ENCODE results near the gene IL1RAPL1. TPM values are rescaled to one million over a fixed set of nuclear protein-coding genes. Genes with fewer than 3 reads are reported as not detected.

Gene IL1RAPL1
- total RNA-seq, 5 donors from 2014 or later (not counting 1 experiment from before 2014, with no cell fraction given), result not detected

DNA sequence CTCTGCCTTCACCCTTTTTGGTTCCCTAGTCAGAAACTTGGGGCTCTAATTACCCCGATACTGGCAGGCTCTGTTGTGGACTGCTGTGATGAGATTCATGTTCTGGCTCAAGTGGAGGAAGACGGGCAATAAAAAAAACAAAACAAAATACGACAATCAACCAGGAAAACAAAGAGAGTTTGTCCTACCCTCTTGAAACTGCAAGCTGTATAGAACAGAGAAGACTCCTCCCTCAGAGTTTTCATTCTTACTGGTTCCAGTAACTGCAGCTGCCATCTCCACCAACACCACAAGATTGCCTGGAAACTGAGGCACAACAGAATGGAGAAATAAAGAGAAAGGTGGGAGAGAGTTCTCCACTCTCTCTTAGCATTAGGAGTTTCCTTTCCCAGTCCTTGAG, 11.1 kb upstream of the IL1RAPL1 start:
- ATAC-seq (replicated peaks in 1 of 4), result no peak
- Histone ChIP-seq H3K27me3 (replicated peaks in 1 of 2; ENCODE audit: control insufficient read depth in 2 of 2, extremely low read depth in 1 of 2, insufficient read depth in 2 of 2, low read length in 1 of 2) (no peaks in the 10 kb centered on the region), H3K9me3 (no peaks in the 10 kb centered on the region), H3K4me3 (ENCODE audit: control insufficient read depth in 1 of 2, extremely low read depth in 1 of 2, low read length in 1 of 2) (no peak overlapping the region), H3K36me3 (ENCODE audit: control insufficient read depth in 2 of 2, extremely low read depth in 1 of 2, insufficient read depth in 1 of 2, low read length in 1 of 2) (no peaks in the 10 kb centered on the region), H3K4me1 (ENCODE audit: control insufficient read depth in 1 of 2, extremely low read depth in 1 of 2, insufficient read depth in 2 of 2, low read length in 2 of 2) (no peaks in the 10 kb centered on the region), H3K27ac (ENCODE audit: low read length) (no peak overlapping the region)
- Mint-ChIP-seq H3K27ac (no peak overlapping the region), H3K4me3 (no peak overlapping the region), H3K36me3 (no peaks in the 10 kb centered on the region), H3K27me3 (peaks cover 0 to 3% of the 10 kb centered on the region in 2 donors), H3K9me3 (peaks cover 0 to 6% (median 0%) of the 10 kb centered on the region in 3 donors), H3K4me1 (no peaks in the 10 kb centered on the region)
- WGBS (ENCODE audit: insufficient coverage), result no CpG with 5 or more reads among the region's 3 CpGs
- DNase-seq, result no peak
- ChIA-PET POLR2A (no interaction called here), CTCF (no interaction called here)

DNA sequence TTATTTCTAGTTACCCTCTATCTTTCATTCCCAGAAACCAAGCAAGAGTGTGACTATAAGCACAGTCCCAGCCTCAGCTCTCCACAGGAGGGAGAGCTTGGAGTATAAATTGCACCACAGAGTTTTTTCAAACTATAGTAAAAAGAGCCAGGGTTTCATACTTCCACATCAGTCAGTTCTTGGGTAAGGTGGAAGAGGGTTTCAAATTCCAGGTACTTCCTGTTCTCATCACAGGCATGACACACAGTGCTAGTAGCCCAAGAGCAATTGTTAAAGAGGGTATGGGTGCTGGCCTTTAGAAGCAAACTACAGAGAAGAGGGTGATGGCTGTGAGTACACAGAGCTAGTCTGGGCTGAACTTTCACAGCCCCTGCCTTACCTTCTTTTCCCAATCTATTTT, 5.7 kb upstream of the IL1RAPL1 start:
- H3K4me1 Mint-ChIP-seq, result no peaks in the 10 kb centered on the region
- POLR2A ChIA-PET, result no interaction called here
- no peak overlapping the region for H3K4me3 Mint-ChIP-seq
- Histone ChIP-seq H3K27me3 (replicated peaks in 1 of 2; ENCODE audit: control insufficient read depth in 2 of 2, extremely low read depth in 1 of 2, insufficient read depth in 2 of 2, low read length in 1 of 2) (no peaks in the 10 kb centered on the region), H3K4me3 (ENCODE audit: control insufficient read depth in 1 of 2, extremely low read depth in 1 of 2, low read length in 1 of 2) (no peak overlapping the region), H3K9me3 (no peaks in the 10 kb centered on the region), H3K27ac (ENCODE audit: low read length) (no peak overlapping the region), H3K4me1 (ENCODE audit: control insufficient read depth in 1 of 2, extremely low read depth in 1 of 2, insufficient read depth in 2 of 2, low read length in 2 of 2) (no peaks in the 10 kb centered on the region), H3K36me3 (ENCODE audit: control insufficient read depth in 2 of 2, extremely low read depth in 1 of 2, insufficient read depth in 1 of 2, low read length in 1 of 2) (no peaks in the 10 kb centered on the region)
- peaks cover 0 to 7% of the 10 kb centered on the region in 2 donors for H3K27me3 Mint-ChIP-seq
- no peaks in the 10 kb centered on the region for H3K36me3 Mint-ChIP-seq
- DNase-seq (no peak), ATAC-seq (replicated peaks in 1 of 4) (no peak)
- H3K27ac Mint-ChIP-seq, result no peak overlapping the region
- H3K9me3 Mint-ChIP-seq, result peaks cover 0 to 4% (median 0%) of the 10 kb centered on the region in 3 donors
- CTCF ChIA-PET, result no interaction called here

DNA sequence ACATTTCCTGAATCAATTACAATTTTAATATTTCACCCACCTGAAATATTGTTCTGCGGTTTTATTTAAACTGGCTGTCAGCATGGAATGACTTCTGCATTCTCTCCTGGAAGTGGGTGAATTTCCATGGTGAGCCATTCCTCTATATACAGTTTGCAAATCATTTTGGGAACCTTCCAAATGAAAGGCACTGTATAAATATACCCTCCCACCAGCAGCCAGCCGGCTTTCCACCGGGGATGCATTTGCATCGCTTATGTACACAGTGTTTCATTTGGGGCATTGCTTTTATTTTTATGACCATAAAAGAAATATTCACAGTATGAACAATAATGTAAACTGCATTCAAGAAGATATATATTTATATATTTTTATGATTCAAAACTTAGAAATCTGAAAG, 4.7 kb upstream of the IL1RAPL1 start:
- Histone ChIP-seq H3K36me3 (ENCODE audit: control insufficient read depth in 2 of 2, extremely low read depth in 1 of 2, insufficient read depth in 1 of 2, low read length in 1 of 2) (no peaks in the 10 kb centered on the region), H3K4me1 (ENCODE audit: control insufficient read depth in 1 of 2, extremely low read depth in 1 of 2, insufficient read depth in 2 of 2, low read length in 2 of 2) (no peaks in the 10 kb centered on the region), H3K27ac (ENCODE audit: low read length) (no peak overlapping the region), H3K4me3 (ENCODE audit: control insufficient read depth in 1 of 2, extremely low read depth in 1 of 2, low read length in 1 of 2) (no peak overlapping the region), H3K9me3 (no peaks in the 10 kb centered on the region), H3K27me3 (replicated peaks in 1 of 2; ENCODE audit: control insufficient read depth in 2 of 2, extremely low read depth in 1 of 2, insufficient read depth in 2 of 2, low read length in 1 of 2) (peaks cover 0 to 5% of the 10 kb centered on the region in 2 experiments)
- Mint-ChIP-seq H3K27me3 (peaks cover 0 to 7% of the 10 kb centered on the region in 2 donors), H3K4me1 (no peaks in the 10 kb centered on the region), H3K36me3 (no peaks in the 10 kb centered on the region), H3K9me3 (peaks cover 0 to 4% (median 0%) of the 10 kb centered on the region in 3 donors), H3K27ac (no peak overlapping the region), H3K4me3 (no peak overlapping the region)
- no CpG with 5 or more reads among the region's 4 CpGs for WGBS (ENCODE audit: insufficient coverage)
- ATAC-seq (replicated peaks in 1 of 4) (no peak), DNase-seq (no peak)
- ChIA-PET CTCF (no interaction called here), POLR2A (interaction anchor here in 1 of 2 donors (0.6 kb wide), 1 partner anchor 31 kb away, joined by 3 read pairs; no protein-coding TSS in a partner anchor)

DNA sequence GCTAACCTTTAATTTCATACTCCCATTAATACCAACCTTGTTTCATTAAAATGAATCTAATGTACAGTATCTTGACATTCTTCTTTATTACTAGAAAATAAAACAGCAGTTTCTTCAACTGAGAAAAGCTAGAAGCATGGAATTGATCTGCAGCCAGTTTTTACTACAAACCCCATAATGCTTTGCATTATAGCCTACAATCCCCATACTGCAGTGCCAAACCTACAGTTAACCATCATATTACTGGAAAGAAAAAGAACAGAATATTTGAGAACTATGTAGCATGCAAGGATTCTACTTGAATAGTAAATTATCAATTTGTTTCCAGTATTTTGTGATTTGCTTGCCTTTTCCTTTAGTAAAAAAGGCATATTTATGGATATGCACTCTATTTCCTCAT, 3.2 kb upstream of the IL1RAPL1 start:
- peaks cover 0 to 7% of the 10 kb centered on the region in 2 donors for H3K27me3 Mint-ChIP-seq
- H3K27ac Mint-ChIP-seq, result no peak overlapping the region
- H3K4me3 Mint-ChIP-seq, result no peak overlapping the region
- peaks cover 0 to 6% of the 10 kb centered on the region in 2 experiments for H3K27me3 ChIP-seq (replicated peaks in 1 of 2; ENCODE audit: control insufficient read depth in 2 of 2, extremely low read depth in 1 of 2, insufficient read depth in 2 of 2, low read length in 1 of 2)
- ATAC-seq (replicated peaks in 1 of 4) (no peak), DNase-seq (no peak)
- no peaks in the 10 kb centered on the region for H3K9me3 Mint-ChIP-seq
- H3K9me3 ChIP-seq, result no peaks in the 10 kb centered on the region
- no peaks in the 10 kb centered on the region for H3K36me3 ChIP-seq (ENCODE audit: control insufficient read depth in 2 of 2, extremely low read depth in 1 of 2, insufficient read depth in 1 of 2, low read length in 1 of 2)
- POLR2A ChIA-PET, result no interaction called here
- H3K4me3 ChIP-seq (ENCODE audit: control insufficient read depth in 1 of 2, extremely low read depth in 1 of 2, low read length in 1 of 2), result no peak overlapping the region
- H3K4me1 ChIP-seq (ENCODE audit: control insufficient read depth in 1 of 2, extremely low read depth in 1 of 2, insufficient read depth in 2 of 2, low read length in 2 of 2), result no peaks in the 10 kb centered on the region
- H3K27ac ChIP-seq (ENCODE audit: low read length), result no peak overlapping the region
- no peaks in the 10 kb centered on the region for H3K36me3 Mint-ChIP-seq
- CTCF ChIA-PET, result no interaction called here
- H3K4me1 Mint-ChIP-seq, result no peaks in the 10 kb centered on the region

DNA sequence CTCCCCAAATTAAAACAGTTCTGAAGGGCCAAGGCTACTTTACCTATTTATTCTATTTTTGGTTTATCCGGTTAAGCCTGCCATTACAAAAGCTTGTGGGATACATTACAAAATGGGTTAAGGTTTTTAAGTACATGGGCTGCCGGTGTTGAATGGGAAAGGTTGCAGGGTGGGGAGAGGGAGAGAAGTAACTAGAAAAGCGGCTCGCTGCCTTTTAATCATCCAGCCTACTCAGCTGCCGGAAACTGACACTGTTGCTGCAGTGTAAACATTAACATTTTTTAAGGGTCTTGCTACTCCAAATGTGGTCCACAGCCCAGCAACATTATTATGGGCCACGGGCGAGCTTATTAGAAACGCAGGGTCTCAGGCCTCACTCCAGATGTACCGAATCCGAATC, 1.5 kb upstream of the IL1RAPL1 start:
- H3K4me3 ChIP-seq (ENCODE audit: control insufficient read depth in 1 of 2, extremely low read depth in 1 of 2, low read length in 1 of 2), result no peak overlapping the region
- Mint-ChIP-seq H3K4me3 (no peak overlapping the region), H3K9me3 (no peaks in the 10 kb centered on the region), H3K27ac (no peak overlapping the region), H3K36me3 (no peaks in the 10 kb centered on the region), H3K4me1 (no peaks in the 10 kb centered on the region), H3K27me3 (peaks cover 0 to 7% of the 10 kb centered on the region in 2 donors)
- POLR2A ChIA-PET, result no interaction called here
- no peaks in the 10 kb centered on the region for H3K4me1 ChIP-seq (ENCODE audit: control insufficient read depth in 1 of 2, extremely low read depth in 1 of 2, insufficient read depth in 2 of 2, low read length in 2 of 2)
- H3K27ac ChIP-seq (ENCODE audit: low read length), result no peak overlapping the region
- CTCF ChIA-PET, result no interaction called here
- DNase-seq (no peak), ATAC-seq (replicated peaks in 1 of 4) (no peak)
- H3K27me3 ChIP-seq (replicated peaks in 1 of 2; ENCODE audit: control insufficient read depth in 2 of 2, extremely low read depth in 1 of 2, insufficient read depth in 2 of 2, low read length in 1 of 2), result peaks cover 0 to 6% of the 10 kb centered on the region in 2 experiments
- 63% methylated on average over 1 of the region's 10 CpGs for WGBS (ENCODE audit: insufficient coverage)
- no peaks in the 10 kb centered on the region for H3K9me3 ChIP-seq
- H3K36me3 ChIP-seq (ENCODE audit: control insufficient read depth in 2 of 2, extremely low read depth in 1 of 2, insufficient read depth in 1 of 2, low read length in 1 of 2), result no peaks in the 10 kb centered on the region

DNA sequence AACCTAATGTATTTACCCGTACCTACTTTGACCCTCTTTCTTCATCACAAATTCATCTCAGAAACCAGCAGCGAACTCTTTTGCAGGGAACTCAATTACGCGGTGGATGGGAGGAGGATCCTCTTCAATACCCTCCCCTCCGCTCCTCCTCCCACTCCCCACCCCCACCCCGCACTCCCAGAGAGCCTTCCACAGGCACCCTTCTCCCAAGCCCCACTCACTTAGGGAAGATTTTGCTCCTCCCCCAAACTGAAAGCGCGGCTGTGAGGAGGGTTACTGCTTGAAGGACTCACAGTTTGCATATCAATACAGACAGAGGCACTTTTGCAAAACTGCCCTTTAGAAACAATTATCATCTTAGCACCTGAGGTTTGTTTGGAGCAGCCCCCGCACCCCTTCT, 960 bp upstream of the IL1RAPL1 start:
- ATAC-seq (replicated peaks in 1 of 4) (no peak), DNase-seq (no peak)
- H3K4me1 ChIP-seq (ENCODE audit: control insufficient read depth in 1 of 2, extremely low read depth in 1 of 2, insufficient read depth in 2 of 2, low read length in 2 of 2), result no peaks in the 10 kb centered on the region
- no peaks in the 10 kb centered on the region for H3K36me3 ChIP-seq (ENCODE audit: control insufficient read depth in 2 of 2, extremely low read depth in 1 of 2, insufficient read depth in 1 of 2, low read length in 1 of 2)
- H3K4me3 ChIP-seq (ENCODE audit: control insufficient read depth in 1 of 2, extremely low read depth in 1 of 2, low read length in 1 of 2), result no peak overlapping the region
- peaks cover 0 to 3% of the 10 kb centered on the region in 2 donors for H3K27me3 Mint-ChIP-seq
- no peaks in the 10 kb centered on the region for H3K9me3 ChIP-seq
- WGBS (ENCODE audit: insufficient coverage), result no CpG with 5 or more reads among the region's 9 CpGs
- no peak overlapping the region for H3K27ac Mint-ChIP-seq
- H3K27me3 ChIP-seq (replicated peaks in 1 of 2; ENCODE audit: control insufficient read depth in 2 of 2, extremely low read depth in 1 of 2, insufficient read depth in 2 of 2, low read length in 1 of 2), result peaks cover 0 to 6% of the 10 kb centered on the region in 2 experiments
- H3K9me3 Mint-ChIP-seq, result no peaks in the 10 kb centered on the region
- H3K4me3 Mint-ChIP-seq, result no peak overlapping the region
- no peaks in the 10 kb centered on the region for H3K36me3 Mint-ChIP-seq
- ChIA-PET CTCF (no interaction called here), POLR2A (no interaction called here)
- H3K4me1 Mint-ChIP-seq, result no peaks in the 10 kb centered on the region
- no peak overlapping the region for H3K27ac ChIP-seq (ENCODE audit: low read length)

DNA sequence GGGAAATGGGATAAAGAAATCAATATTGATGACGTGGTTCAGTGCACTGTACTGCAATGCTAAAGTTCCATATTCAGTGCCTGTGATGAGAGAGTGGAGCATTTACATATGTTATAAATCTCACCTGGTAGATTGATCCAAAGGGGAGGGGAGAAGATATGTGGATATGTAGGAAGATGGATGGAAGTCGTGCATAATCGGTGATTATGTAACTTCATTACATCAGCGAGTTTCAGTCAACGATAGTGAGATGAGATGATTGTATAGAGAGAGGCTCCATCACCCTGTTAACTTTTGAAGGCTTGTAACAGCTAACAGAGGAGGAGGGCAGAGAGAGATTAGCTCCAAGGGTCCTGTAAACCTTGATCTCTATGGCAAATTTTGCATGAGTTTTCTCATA, 1.8 kb downstream of the IL1RAPL1 start:
- CTCF ChIA-PET, result no interaction called here
- H3K4me3 Mint-ChIP-seq, result no peak overlapping the region
- peaks cover 0 to under 1% of the 10 kb centered on the region in 2 donors for H3K27me3 Mint-ChIP-seq
- DNase-seq (no peak), ATAC-seq (replicated peaks in 1 of 4) (no peak)
- no peak overlapping the region for H3K27ac ChIP-seq (ENCODE audit: low read length)
- no peaks in the 10 kb centered on the region for H3K4me1 ChIP-seq (ENCODE audit: control insufficient read depth in 1 of 2, extremely low read depth in 1 of 2, insufficient read depth in 2 of 2, low read length in 2 of 2)
- no peaks in the 10 kb centered on the region for H3K9me3 ChIP-seq
- POLR2A ChIA-PET, result no interaction called here
- H3K36me3 ChIP-seq (ENCODE audit: control insufficient read depth in 2 of 2, extremely low read depth in 1 of 2, insufficient read depth in 1 of 2, low read length in 1 of 2), result no peaks in the 10 kb centered on the region
- no peaks in the 10 kb centered on the region for H3K36me3 Mint-ChIP-seq
- H3K4me1 Mint-ChIP-seq, result no peaks in the 10 kb centered on the region
- no peak overlapping the region for H3K27ac Mint-ChIP-seq
- H3K9me3 Mint-ChIP-seq, result no peaks in the 10 kb centered on the region
- H3K27me3 ChIP-seq (replicated peaks in 1 of 2; ENCODE audit: control insufficient read depth in 2 of 2, extremely low read depth in 1 of 2, insufficient read depth in 2 of 2, low read length in 1 of 2), result peaks cover 0 to 6% of the 10 kb centered on the region in 2 experiments
- 77% methylated on average over 3 of the region's 5 CpGs for WGBS (ENCODE audit: insufficient coverage)
- H3K4me3 ChIP-seq (ENCODE audit: control insufficient read depth in 1 of 2, extremely low read depth in 1 of 2, low read length in 1 of 2), result no peak overlapping the region

Data from T-cell (primary cell).